ENCODE results near the gene SRPK2. TPM values are rescaled to one million over a fixed set of nuclear protein-coding genes. Genes with fewer than 3 reads are reported as not detected.

The SRPK2 gene
- total RNA-seq, 1 donor from 2014 or later: 54.7 TPM

GRCh38 chr7:105402221-105403095 lies 13.7 kb upstream of the SRPK2 start:
- H3K9me3 Mint-ChIP-seq: no peaks in the 10 kb centered on the region
- H3K27me3 Mint-ChIP-seq (ENCODE audit: low read depth): peaks cover 2% of the 10 kb centered on the region
- no peak overlapping the region for H3K4me3 Mint-ChIP-seq (ENCODE audit: low read depth)
- no peaks in the 10 kb centered on the region for H3K4me1 Mint-ChIP-seq (ENCODE audit: low read depth)
- intact Hi-C loops (cut with micrococcal nuclease): no loop called here
- no peaks in the 10 kb centered on the region for H3K36me3 Mint-ChIP-seq (ENCODE audit: low read depth)
- no peak for DNase-seq (ENCODE audit: low spot score)
- H3K27ac Mint-ChIP-seq: no peak overlapping the region

- H3K27me3 Mint-ChIP-seq (ENCODE audit: low read depth): no peaks in the 10 kb centered on the region
- no peak overlapping the region for H3K27ac Mint-ChIP-seq
- H3K36me3 Mint-ChIP-seq (ENCODE audit: low read depth): no peaks in the 10 kb centered on the region
- no peak overlapping the region for H3K4me3 Mint-ChIP-seq (ENCODE audit: low read depth)
- DNase-seq (ENCODE audit: low spot score): no peak
- intact Hi-C loops (cut with micrococcal nuclease): no loop called here
- H3K4me1 Mint-ChIP-seq (ENCODE audit: low read depth): peaks cover 2% of the 10 kb centered on the region
- no peaks in the 10 kb centered on the region for H3K9me3 Mint-ChIP-seq
Measured at GRCh38 chr7:105399043-105399725, 10.5 kb upstream of the SRPK2 start.

GRCh38 chr7:105396566-105396965 lies 7.8 kb upstream of the SRPK2 start:
- H3K27me3 Mint-ChIP-seq (ENCODE audit: low read depth): no peaks in the 10 kb centered on the region
- H3K4me1 Mint-ChIP-seq (ENCODE audit: low read depth): peaks cover 8% of the 10 kb centered on the region
- H3K4me3 Mint-ChIP-seq (ENCODE audit: low read depth): no peak overlapping the region
- H3K9me3 Mint-ChIP-seq: no peaks in the 10 kb centered on the region
- DNase-seq (ENCODE audit: low spot score): no peak
- H3K27ac Mint-ChIP-seq: no peak overlapping the region
- intact Hi-C loops (cut with micrococcal nuclease): no loop called here
- H3K36me3 Mint-ChIP-seq (ENCODE audit: low read depth): no peaks in the 10 kb centered on the region

GRCh38 chr7:105391429-105391828 lies 2.7 kb upstream of the SRPK2 start:
- H3K36me3 Mint-ChIP-seq (ENCODE audit: low read depth): peaks cover 6% of the 10 kb centered on the region
- no peaks in the 10 kb centered on the region for H3K9me3 Mint-ChIP-seq
- H3K4me3 Mint-ChIP-seq (ENCODE audit: low read depth): no peak overlapping the region
- no peak for DNase-seq (ENCODE audit: low spot score)
- intact Hi-C loops (cut with micrococcal nuclease): no loop called here
- H3K27ac Mint-ChIP-seq: no peak overlapping the region
- H3K27me3 Mint-ChIP-seq (ENCODE audit: low read depth): no peaks in the 10 kb centered on the region
- H3K4me1 Mint-ChIP-seq (ENCODE audit: low read depth): peaks cover 19% of the 10 kb centered on the region

- Mint-ChIP-seq H3K4me1 (ENCODE audit: low read depth) (peaks cover 20% of the 10 kb centered on the region), H3K4me3 (ENCODE audit: low read depth) (peak overlapping the region; percentile 97), H3K36me3 (ENCODE audit: low read depth) (peaks cover 9% of the 10 kb centered on the region), H3K27me3 (ENCODE audit: low read depth) (no peaks in the 10 kb centered on the region), H3K27ac (no peak overlapping the region), H3K9me3 (no peaks in the 10 kb centered on the region)
- no peak for DNase-seq (ENCODE audit: low spot score)
- intact Hi-C loops (cut with micrococcal nuclease): loop anchor here (2.0 to 5.0 kb wide), 2 partner anchors 37 to 93 kb away; no protein-coding TSS in a partner anchor
Measured at GRCh38 chr7:105389889-105390288, 1.2 kb upstream of the SRPK2 start.

GRCh38 chr7:105389088-105389650 lies 448 bp upstream of the SRPK2 start:
- intact Hi-C loops (cut with micrococcal nuclease): loop anchor here (2.0 to 5.0 kb wide), 2 partner anchors 36 to 92 kb away; no protein-coding TSS in a partner anchor
- Mint-ChIP-seq H3K4me1 (ENCODE audit: low read depth) (peaks cover 20% of the 10 kb centered on the region), H3K9me3 (no peaks in the 10 kb centered on the region), H3K27ac (peak overlapping the region; percentile 95), H3K4me3 (ENCODE audit: low read depth) (peak overlapping the region; percentile 97), H3K36me3 (ENCODE audit: low read depth) (peaks cover 9% of the 10 kb centered on the region), H3K27me3 (ENCODE audit: low read depth) (no peaks in the 10 kb centered on the region)
- DNase-seq (ENCODE audit: low spot score): peak; percentile 28

GRCh38 chr7:105387508-105388355 lies 989 bp downstream of the SRPK2 start:
- DNase-seq (ENCODE audit: low spot score): peak; percentile 37
- peaks cover 21% of the 10 kb centered on the region for H3K4me1 Mint-ChIP-seq (ENCODE audit: low read depth)
- intact Hi-C loops (cut with micrococcal nuclease): loop anchor here (2.0 to 5.0 kb wide), 3 partner anchors 35 to 90 kb away; no protein-coding TSS in a partner anchor
- peak overlapping the region; percentile 88 for H3K4me3 Mint-ChIP-seq (ENCODE audit: low read depth)
- peaks cover 9% of the 10 kb centered on the region for H3K36me3 Mint-ChIP-seq (ENCODE audit: low read depth)
- H3K9me3 Mint-ChIP-seq: no peaks in the 10 kb centered on the region
- peak overlapping the region; percentile 80 for H3K27ac Mint-ChIP-seq
- H3K27me3 Mint-ChIP-seq (ENCODE audit: low read depth): no peaks in the 10 kb centered on the region

GRCh38 chr7:105377903-105378302 lies 10.8 kb downstream of the SRPK2 start:
- Mint-ChIP-seq H3K4me3 (ENCODE audit: low read depth) (no peak overlapping the region), H3K9me3 (no peaks in the 10 kb centered on the region), H3K27me3 (ENCODE audit: low read depth) (no peaks in the 10 kb centered on the region), H3K36me3 (ENCODE audit: low read depth) (peaks cover 3% of the 10 kb centered on the region), H3K4me1 (ENCODE audit: low read depth) (peaks cover 7% of the 10 kb centered on the region), H3K27ac (no peak overlapping the region)
- intact Hi-C loops (cut with micrococcal nuclease): no loop called here
- DNase-seq (ENCODE audit: low spot score): no peak

GRCh38 chr7:105376908-105377533 lies 11.7 kb downstream of the SRPK2 start:
- H3K4me1 Mint-ChIP-seq (ENCODE audit: low read depth): peaks cover 7% of the 10 kb centered on the region
- H3K4me3 Mint-ChIP-seq (ENCODE audit: low read depth): no peak overlapping the region
- H3K9me3 Mint-ChIP-seq: no peaks in the 10 kb centered on the region

GRCh38 chr7:105369944-105370343 lies 18.8 kb downstream of the SRPK2 start:
- Mint-ChIP-seq H3K4me3 (ENCODE audit: low read depth) (no peak overlapping the region), H3K36me3 (ENCODE audit: low read depth) (peaks cover 6% of the 10 kb centered on the region), H3K4me1 (ENCODE audit: low read depth) (peaks cover 2% of the 10 kb centered on the region), H3K27me3 (ENCODE audit: low read depth) (no peaks in the 10 kb centered on the region), H3K9me3 (no peaks in the 10 kb centered on the region), H3K27ac (no peak overlapping the region)
- intact Hi-C loops (cut with micrococcal nuclease): no loop called here
- DNase-seq (ENCODE audit: low spot score): no peak

More at GRCh38 chr7:105376908-105377533, 11.7 kb downstream of the SRPK2 start:
- DNase-seq (ENCODE audit: low spot score): no peak
- no peak overlapping the region for H3K27ac Mint-ChIP-seq
- no peaks in the 10 kb centered on the region for H3K27me3 Mint-ChIP-seq (ENCODE audit: low read depth)
- H3K36me3 Mint-ChIP-seq (ENCODE audit: low read depth): peaks cover 3% of the 10 kb centered on the region
- intact Hi-C loops (cut with micrococcal nuclease): no loop called here

- Mint-ChIP-seq H3K9me3 (peaks cover 3% of the 10 kb centered on the region), H3K27me3 (ENCODE audit: low read depth) (no peaks in the 10 kb centered on the region), H3K27ac (no peak overlapping the region), H3K4me3 (ENCODE audit: low read depth) (no peak overlapping the region), H3K36me3 (ENCODE audit: low read depth) (peaks cover 23% of the 10 kb centered on the region), H3K4me1 (ENCODE audit: low read depth) (peaks cover 4% of the 10 kb centered on the region)
- intact Hi-C loops (cut with micrococcal nuclease): no loop called here
- DNase-seq (ENCODE audit: low spot score): no peak
Measured at GRCh38 chr7:105367458-105367857, 21.3 kb downstream of the SRPK2 start.

Measured in activated T-helper 2 cell treated with anti-CD3 and anti-CD28 coated beads, Interferon-gamma antibody, Interleukin-2, Interleukin-4, amounts not matched to agents 10 μg/mL and 5 μg/mL and 100 μg/mL, durations not matched to agents 14 hours and 24 hours and 36 hours (primary cell).